ENCODE results near the gene SLC9A5. TPM values are rescaled to one million over a fixed set of nuclear protein-coding genes. Genes with fewer than 3 reads are reported as not detected.

SLC9A5 gene
- total and polyA plus RNA-seq, 7 experiments from 2014 or later, result 0.11 to 3.7 (median 1.7) TPM

DNA sequence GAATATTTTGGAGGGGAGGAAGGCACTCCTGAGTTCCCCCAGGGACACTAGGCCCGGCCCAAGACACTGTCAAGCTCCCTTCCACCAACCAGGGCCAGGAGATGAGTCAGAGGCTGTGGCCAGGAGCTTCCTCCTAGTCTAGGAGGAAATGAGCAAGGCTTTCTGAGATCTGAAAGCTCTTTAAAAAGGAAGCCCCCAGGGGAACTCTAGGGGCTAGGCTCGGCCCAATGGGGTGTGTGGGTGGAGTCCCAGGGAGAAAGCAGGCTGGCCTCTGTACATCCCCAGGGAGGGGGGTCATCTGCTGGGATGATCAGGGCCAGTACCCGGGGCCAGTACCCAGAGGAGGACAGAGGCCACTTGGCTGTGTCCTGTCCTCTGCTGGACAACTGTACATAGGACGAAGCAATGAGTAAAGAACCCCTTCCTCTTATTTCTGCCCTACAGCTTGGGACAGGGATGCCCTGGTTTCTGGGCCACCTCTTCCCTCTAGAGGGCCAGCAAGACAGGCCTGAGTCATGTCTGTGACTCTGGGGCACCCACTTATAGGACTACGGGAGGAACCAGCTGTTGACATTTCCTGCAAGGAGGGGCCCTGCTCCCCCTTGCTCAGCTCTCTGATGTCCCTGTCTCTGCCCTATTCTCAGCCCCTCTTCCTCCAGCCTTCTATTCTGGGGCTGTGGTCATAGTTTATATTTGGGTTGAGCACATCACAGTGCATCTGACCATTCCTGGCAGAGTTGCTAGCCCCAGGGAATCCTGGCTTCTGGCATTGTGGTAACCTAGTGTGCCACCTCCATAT is 4.2 kb upstream of the SLC9A5 start:
- ChIA-PET POLR2A (interaction anchor here (0.8 to 2.1 kb wide), 8 partner anchors 12 to 75 kb away, joined by 3 to 19 read pairs (median 4); partner anchors contain the start of genes NOL3 and TMEM208), CTCF (interaction anchor here (0.7 to 1.0 kb wide), 3 partner anchors 54 to 286 kb away, joined by 3 to 4 read pairs (median 3); no protein-coding TSS in a partner anchor)
- peaks cover 0 to 5% (median 0%) of the 10 kb centered on the region in 3 experiments for H3K36me3 ChIP-seq (ENCODE audit: control insufficient read depth in 2 of 3, insufficient read depth in 3 of 3, low read length in 3 of 3)
- no peaks in the 10 kb centered on the region for H3K36me3 Mint-ChIP-seq
- H3K4me3 Mint-ChIP-seq, result peak overlapping the region; percentile 42 to 96 (median 70)
- H3K27ac ChIP-seq (ENCODE audit: low read depth, low read length), result peak overlapping the region; percentile 65
- ATAC-seq (peak; percentile 75), DNase-seq (peak in 7 of 9 donors; percentile 22 to 83 (median 35))
- H3K27me3 ChIP-seq (ENCODE audit: control insufficient read depth in 2 of 2, insufficient read depth in 2 of 2, low read length in 2 of 2), result no peaks in the 10 kb centered on the region
- intact Hi-C loops (cut with micrococcal nuclease), result loop anchor here (1.0 to 10.0 kb wide), 6 partner anchors 8 to 1888 kb away; partner anchors contain the start of genes AGRP (in 1 of the 2), ATP6V0D1 (in 1 of the 2), CENPT (in 1 of the 2) and CHTF8 (in 1 of the 2)
- no peaks in the 10 kb centered on the region for H3K9me3 ChIP-seq (ENCODE audit: control insufficient read depth in 2 of 3, low read length in 3 of 3)
- no peak overlapping the region for H3K4me3 ChIP-seq (ENCODE audit: low read length)
- H3K4me1 Mint-ChIP-seq, result peaks cover 26 to 56% (median 37%) of the 10 kb centered on the region in 7 donors
- peaks cover 0 to 8% (median 0%) of the 10 kb centered on the region in 5 donors for H3K27me3 Mint-ChIP-seq
- H3K9me3 Mint-ChIP-seq, result no peaks in the 10 kb centered on the region
- H3K27ac Mint-ChIP-seq, result peak overlapping the region; percentile 54 to 96 (median 91)
- H3K4me1 ChIP-seq (ENCODE audit: control insufficient read depth in 2 of 2, insufficient read depth in 2 of 2, low read length in 2 of 2), result peaks cover 28 to 39% of the 10 kb centered on the region in 2 donors

DNA sequence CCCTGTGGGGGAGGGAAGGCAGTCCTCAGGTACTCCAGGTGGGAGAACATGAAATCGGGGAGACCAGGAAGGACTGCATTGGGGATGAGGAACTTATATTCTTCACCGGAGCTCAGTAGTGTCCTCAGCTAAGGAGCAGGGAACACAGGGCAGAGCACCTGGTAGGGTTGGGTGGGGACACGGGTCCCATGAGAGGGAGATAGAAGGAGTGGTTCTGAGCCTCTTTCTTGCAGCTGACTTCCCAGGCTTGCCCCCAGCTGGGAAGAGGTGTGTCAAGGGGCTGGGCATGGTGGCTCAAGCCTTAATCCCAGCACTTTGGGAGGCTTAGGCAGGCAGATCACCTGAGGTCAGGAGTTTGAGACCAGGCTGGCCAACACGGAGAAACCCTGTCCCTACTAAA is 3.6 kb upstream of the SLC9A5 start:
- Mint-ChIP-seq H3K27ac (peak overlapping the region; percentile 8 to 96 (median 78)), H3K9me3 (no peaks in the 10 kb centered on the region), H3K4me3 (peak overlapping the region; percentile 40 to 96 (median 70)), H3K27me3 (peaks cover 0 to 14% (median 0%) of the 10 kb centered on the region in 5 donors), H3K4me1 (peaks cover 32 to 59% (median 43%) of the 10 kb centered on the region in 7 donors), H3K36me3 (no peaks in the 10 kb centered on the region)
- H3K4me3 ChIP-seq (ENCODE audit: low read length), result no peak overlapping the region
- H3K27ac ChIP-seq (ENCODE audit: low read depth, low read length), result peak overlapping the region; percentile 57
- no peaks in the 10 kb centered on the region for H3K36me3 ChIP-seq (ENCODE audit: control insufficient read depth in 2 of 3, insufficient read depth in 3 of 3, low read length in 3 of 3)
- H3K27me3 ChIP-seq (ENCODE audit: control insufficient read depth in 2 of 2, insufficient read depth in 2 of 2, low read length in 2 of 2), result no peaks in the 10 kb centered on the region
- no peak for DNase-seq
- no peak for ATAC-seq
- peaks cover 31 to 39% of the 10 kb centered on the region in 2 donors for H3K4me1 ChIP-seq (ENCODE audit: control insufficient read depth in 2 of 2, insufficient read depth in 2 of 2, low read length in 2 of 2)
- POLR2A ChIA-PET, result interaction anchor here (1.4 to 2.1 kb wide), 5 partner anchors 12 to 32 kb away, joined by 3 to 19 read pairs (median 4); partner anchors contain the start of gene TMEM208
- H3K9me3 ChIP-seq (ENCODE audit: control insufficient read depth in 2 of 3, low read length in 3 of 3), result no peaks in the 10 kb centered on the region
- CTCF ChIA-PET, result no interaction called here
- intact Hi-C loops (cut with micrococcal nuclease), result loop anchor here (2.0 to 10.0 kb wide), 5 partner anchors 34 to 1887 kb away; partner anchors contain the start of genes AGRP (in 1 of the 2), ATP6V0D1 (in 1 of the 2), CENPT (in 1 of the 2) and CHTF8 (in 1 of the 2)

DNA sequence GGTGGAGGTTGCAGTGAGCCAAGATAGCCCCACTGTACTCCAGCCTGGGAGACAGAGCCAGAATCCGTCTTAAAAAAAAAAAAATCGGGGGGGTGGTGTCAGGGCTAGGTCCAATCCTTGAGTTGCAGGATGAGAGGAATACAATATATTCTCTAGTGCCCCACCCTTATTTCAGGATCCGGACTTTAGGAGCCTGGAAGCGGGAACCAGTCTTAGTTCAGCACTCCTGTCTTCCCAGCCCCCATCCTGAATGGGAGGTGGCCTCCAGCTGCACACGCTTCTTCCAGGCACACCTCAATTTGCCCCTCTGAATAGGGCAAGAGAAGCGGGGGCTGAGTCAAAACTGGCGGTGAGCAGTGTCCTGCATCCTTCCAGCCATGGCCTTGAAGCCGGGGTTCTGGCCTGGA is 3.1 kb upstream of the SLC9A5 start:
- Mint-ChIP-seq H3K4me3 (peak overlapping the region; percentile 40 to 96 (median 75)), H3K4me1 (peaks cover 37 to 60% (median 45%) of the 10 kb centered on the region in 7 donors), H3K27ac (peak overlapping the region in 4 of 9 donors; percentile 70 to 96 (median 92)), H3K36me3 (no peaks in the 10 kb centered on the region), H3K9me3 (no peaks in the 10 kb centered on the region), H3K27me3 (peaks cover 0 to 19% (median 0%) of the 10 kb centered on the region in 5 donors)
- H3K36me3 ChIP-seq (ENCODE audit: control insufficient read depth in 2 of 3, insufficient read depth in 3 of 3, low read length in 3 of 3), result no peaks in the 10 kb centered on the region
- no peaks in the 10 kb centered on the region for H3K27me3 ChIP-seq (ENCODE audit: control insufficient read depth in 2 of 2, insufficient read depth in 2 of 2, low read length in 2 of 2)
- peak overlapping the region; percentile 57 for H3K27ac ChIP-seq (ENCODE audit: low read depth, low read length)
- DNase-seq (no peak), ATAC-seq (no peak)
- intact Hi-C loops (cut with micrococcal nuclease), result loop anchor here (2.0 to 10.0 kb wide), 6 partner anchors 33 to 1887 kb away; partner anchors contain the start of genes PLEKHG4 (in 2 of the 2), AGRP (in 1 of the 2), ATP6V0D1 (in 1 of the 2) and CENPT (in 1 of the 2)
- no peaks in the 10 kb centered on the region for H3K9me3 ChIP-seq (ENCODE audit: control insufficient read depth in 2 of 3, low read length in 3 of 3)
- peaks cover 31 to 39% of the 10 kb centered on the region in 2 donors for H3K4me1 ChIP-seq (ENCODE audit: control insufficient read depth in 2 of 2, insufficient read depth in 2 of 2, low read length in 2 of 2)
- H3K4me3 ChIP-seq (ENCODE audit: low read length), result no peak overlapping the region
- CTCF ChIA-PET, result no interaction called here
- POLR2A ChIA-PET, result interaction anchor here (1.4 to 2.8 kb wide), 5 partner anchors 15 to 86 kb away, joined by 3 to 20 read pairs (median 6); partner anchors contain the start of genes FBXL8, TMEM208 and TRADD

DNA sequence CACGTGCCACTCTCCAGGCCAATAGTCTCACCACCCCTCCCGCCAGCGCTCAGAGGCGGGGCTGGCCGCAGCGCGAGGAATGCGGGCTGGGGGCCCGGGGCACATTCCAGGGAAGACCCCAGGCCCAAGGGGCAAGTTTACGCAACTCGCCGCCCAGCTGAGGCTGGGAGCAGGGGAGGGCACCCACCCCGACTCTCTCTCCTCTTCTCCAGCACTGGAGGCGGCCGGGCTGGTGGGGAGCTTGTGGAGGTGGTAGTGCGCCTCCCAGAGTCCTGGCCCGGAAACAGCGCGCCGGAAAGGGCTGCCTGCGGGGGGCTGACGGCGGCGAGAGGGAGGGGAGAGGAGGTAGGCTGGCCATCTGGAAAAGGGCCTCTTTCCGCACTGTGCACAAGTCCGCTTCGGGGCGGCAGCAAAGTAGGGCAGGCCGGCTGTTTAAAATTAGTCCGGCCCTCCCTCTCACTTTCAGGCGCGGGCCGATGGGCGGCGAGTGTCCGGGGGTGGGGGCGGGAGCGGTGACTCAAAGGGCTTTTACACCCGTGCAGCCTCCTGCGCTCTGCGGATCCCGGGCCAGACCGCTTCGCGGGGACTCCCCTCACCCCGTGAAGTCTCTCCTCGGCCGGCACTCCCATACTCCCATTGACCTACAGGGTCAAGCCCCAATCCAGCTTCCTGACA is 2.6 kb upstream of the SLC9A5 start:
- ChIA-PET POLR2A (interaction anchor here (1.4 to 2.8 kb wide), 3 partner anchors 16 to 86 kb away, joined by 4 to 20 read pairs (median 6); partner anchors contain the start of genes FBXL8, TMEM208 and TRADD), CTCF (no interaction called here)
- Histone ChIP-seq H3K27ac (ENCODE audit: low read depth, low read length) (peak overlapping the region; percentile 60), H3K9me3 (ENCODE audit: control insufficient read depth in 2 of 3, low read length in 3 of 3) (no peaks in the 10 kb centered on the region), H3K4me1 (ENCODE audit: control insufficient read depth in 2 of 2, insufficient read depth in 2 of 2, low read length in 2 of 2) (peaks cover 31 to 39% of the 10 kb centered on the region in 2 donors), H3K36me3 (ENCODE audit: control insufficient read depth in 2 of 3, insufficient read depth in 3 of 3, low read length in 3 of 3) (no peaks in the 10 kb centered on the region), H3K27me3 (ENCODE audit: control insufficient read depth in 2 of 2, insufficient read depth in 2 of 2, low read length in 2 of 2) (no peaks in the 10 kb centered on the region), H3K4me3 (ENCODE audit: low read length) (peak overlapping the region; percentile 68)
- Mint-ChIP-seq H3K36me3 (no peaks in the 10 kb centered on the region), H3K27me3 (peaks cover 0 to 20% (median 0%) of the 10 kb centered on the region in 5 donors), H3K4me3 (peak overlapping the region; percentile 83 to 96 (median 91)), H3K9me3 (no peaks in the 10 kb centered on the region), H3K27ac (peak overlapping the region in 7 of 9 donors; percentile 66 to 92 (median 80)), H3K4me1 (peaks cover 37 to 58% (median 45%) of the 10 kb centered on the region in 7 donors)
- DNase-seq (peak in 4 of 9 donors; percentile 8 to 64 (median 18)), ATAC-seq (no peak)
- intact Hi-C loops (cut with micrococcal nuclease), result loop anchor here (2.0 to 10.0 kb wide), 5 partner anchors 33 to 1886 kb away; partner anchors contain the start of genes AGRP (in 1 of the 2), ATP6V0D1 (in 1 of the 2), CENPT (in 1 of the 2) and CHTF8 (in 1 of the 2)

DNA sequence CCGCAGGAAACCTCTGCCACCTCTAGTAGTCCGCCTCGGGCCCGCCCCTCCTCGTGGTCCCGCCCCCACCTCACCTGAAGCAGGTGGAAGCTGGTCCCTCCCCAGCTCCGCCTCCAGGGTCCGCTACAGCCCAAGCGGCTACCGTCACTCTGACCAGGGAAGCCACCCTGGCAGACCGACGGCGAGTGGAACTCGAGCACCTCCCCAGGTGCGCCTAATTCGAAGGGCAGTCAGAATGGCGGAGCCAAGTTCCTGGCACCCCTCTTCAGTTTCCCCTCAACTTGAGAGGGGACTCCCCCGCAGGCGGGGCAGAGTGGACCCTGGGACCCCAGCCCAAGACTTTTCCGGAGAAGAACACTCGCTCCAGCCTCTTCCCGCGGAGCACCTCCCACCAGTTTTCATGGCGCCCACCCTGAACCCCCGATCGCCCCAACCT is 2.0 kb upstream of the SLC9A5 start:
- ATAC-seq (no peak), DNase-seq (peak in 6 of 9 donors; percentile 31 to 54 (median 36))
- H3K27me3 ChIP-seq (ENCODE audit: control insufficient read depth in 2 of 2, insufficient read depth in 2 of 2, low read length in 2 of 2), result no peaks in the 10 kb centered on the region
- ChIA-PET POLR2A (interaction anchor here (2.1 to 2.8 kb wide), 2 partner anchors 20 to 87 kb away, joined by 6 to 20 read pairs; partner anchors contain the start of genes FBXL8, TMEM208 and TRADD), CTCF (interaction anchor here (0.7 kb wide), 1 partner anchor 274 kb away, joined by 3 read pairs; no protein-coding TSS in a partner anchor)
- H3K36me3 ChIP-seq (ENCODE audit: control insufficient read depth in 2 of 3, insufficient read depth in 3 of 3, low read length in 3 of 3), result no peaks in the 10 kb centered on the region
- no peaks in the 10 kb centered on the region for H3K9me3 ChIP-seq (ENCODE audit: control insufficient read depth in 2 of 3, low read length in 3 of 3)
- peaks cover 31 to 39% of the 10 kb centered on the region in 2 donors for H3K4me1 ChIP-seq (ENCODE audit: control insufficient read depth in 2 of 2, insufficient read depth in 2 of 2, low read length in 2 of 2)
- peak overlapping the region; percentile 83 to 96 (median 91) for H3K4me3 Mint-ChIP-seq
- peak overlapping the region; percentile 60 for H3K27ac ChIP-seq (ENCODE audit: low read depth, low read length)
- H3K27me3 Mint-ChIP-seq, result peaks cover 0 to 20% (median 0%) of the 10 kb centered on the region in 5 donors
- intact Hi-C loops (cut with micrococcal nuclease), result loop anchor here (1.0 to 10.0 kb wide), 14 partner anchors 19 to 1886 kb away; partner anchors contain the start of genes MATCAP1 (in 2 of the 2), TMEM208 (in 2 of the 2), ACD (in 1 of the 2) and AGRP (in 1 of the 2)
- H3K36me3 Mint-ChIP-seq, result no peaks in the 10 kb centered on the region
- H3K4me1 Mint-ChIP-seq, result peaks cover 37 to 53% (median 45%) of the 10 kb centered on the region in 7 donors
- peak overlapping the region; percentile 28 to 92 (median 76) for H3K27ac Mint-ChIP-seq
- peak overlapping the region; percentile 68 for H3K4me3 ChIP-seq (ENCODE audit: low read length)
- no peaks in the 10 kb centered on the region for H3K9me3 Mint-ChIP-seq
